PC-3 (cell line): ENCODE results near the gene PHPT1. TPM values are rescaled to one million over a fixed set of nuclear protein-coding genes. Genes with fewer than 3 reads are reported as not detected.
"Not testable (repeated sequence)": the region's sequence is repeated elsewhere in the genome, so short reads cannot be mapped to it uniquely, and the experiment has no call there.

Source experiments
- ATAC-seq: fragments of 200-7000 bp; cut with Tn5 transposase; 2 replicates; pipeline ENCODE4 v1.9.1; 2020; ENCODE audit warnings: mild to moderate bottlenecking, moderate library complexity
- BruUV-seq: library from RNA; stranded (reverse); fragments of 400-500 nt; replicated peaks from 2 replicates; lab custom pipeline; 2021; lab: Mats Ljungman, UMichigan
- CTCF ChIA-PET: fragments of 300-600 bp; sonication (Branson Sonifier 250); formaldehyde crosslinking; loops from one replicate; lab custom pipeline; 2022; ENCODE audit warnings: antibody characterized with exemption; lab: Charles Lee
- POLR2A ChIA-PET: fragments of 300-600 bp; sonication (Branson Sonifier 250); formaldehyde crosslinking; loops from one replicate; lab custom pipeline; 2022; ENCODE audit warnings: antibody characterized with exemption; ENCODE audit not compliant: unreplicated experiment; lab: Charles Lee
- DNase-seq: peaks from one replicate; pipeline ENCODE4 v3.0.0-alpha.2; 2015
- H2AFZ ChIP-seq: fragments of 300-600 bp; sonication (generic); 2 replicates; pipeline ENCODE4 v1.6.0; 2016; ENCODE audit warnings: antibody characterized with exemption, low read length
- H3F3A ChIP-seq: fragments of 300-600 bp; sonication (generic); one replicate; pipeline ENCODE4 v1.6.0; 2017; ENCODE audit warnings: antibody characterized with exemption, low read length, control low read depth, mild to moderate bottlenecking; ENCODE audit not compliant: unreplicated experiment
- H3K27ac ChIP-seq: fragments of 300-600 bp; sonication (generic); 2 replicates; pipeline ENCODE4 v1.5.1; 2016; ENCODE audit warnings: mild to moderate bottlenecking, low read length
- H3K27me3 ChIP-seq: fragments of 300-600 bp; sonication (generic); 2 replicates; pipeline ENCODE4 v1.6.1; 2016; ENCODE audit warnings: low read length, mixed read lengths
- H3K36me3 ChIP-seq: fragments of 300-600 bp; sonication (generic); 2 replicates; pipeline ENCODE4 v1.6.1; 2016; ENCODE audit warnings: low read depth, mixed run types, low read length, mixed read lengths
- H3K4me1 ChIP-seq: fragments of 300-600 bp; sonication (generic); 2 replicates; pipeline ENCODE4 v1.5.1; 2016; ENCODE audit warnings: low read length; ENCODE audit not compliant: insufficient read depth
- H3K4me2 ChIP-seq: fragments of 300-600 bp; sonication (generic); 2 replicates; pipeline ENCODE4 v1.6.0; 2016; ENCODE audit warnings: low read length
- H3K4me3 ChIP-seq: fragments of 300-600 bp; sonication (generic); 2 replicates; pipeline ENCODE4 v1.5.1; 2016; ENCODE audit warnings: mild to moderate bottlenecking, low read length, mixed read lengths
- H3K79me2 ChIP-seq: fragments of 300-600 bp; sonication (generic); 2 replicates; pipeline ENCODE4 v1.6.1; 2017; ENCODE audit warnings: low read length, mixed read lengths
- H3K9ac ChIP-seq: fragments of 300-600 bp; sonication (generic); 2 replicates; pipeline ENCODE4 v1.6.0; 2016; ENCODE audit warnings: mild to moderate bottlenecking, low read length
- H3K9me2 ChIP-seq: fragments of 300-600 bp; sonication (generic); replicated peaks from 2 replicates; pipeline ENCODE4 v1.6.1; 2016; ENCODE audit warnings: mixed run types, low read length, mixed read lengths
- H3K9me3 ChIP-seq: fragments of 300-600 bp; sonication (generic); 2 replicates; pipeline ENCODE4 v1.6.1; 2016; ENCODE audit warnings: low read length, mixed read lengths
- H4K20me1 ChIP-seq: fragments of 300-600 bp; sonication (generic); 2 replicates; pipeline ENCODE4 v1.6.1; 2016; ENCODE audit warnings: low read length, mixed read lengths
- CTCF ChIP-seq: fragments of 300-600 bp; sonication (generic); conservative IDR thresholded peaks from 2 replicates; pipeline ENCODE4 v1.5.1; 2017; ENCODE audit warnings: antibody characterized with exemption, low read depth, mild to moderate bottlenecking, low read length
- EZH2 ChIP-seq: fragments of 300-600 bp; sonication (generic); IDR thresholded peaks from one replicate; pipeline ENCODE4 v1.6.1; 2017; ENCODE audit warnings: antibody characterized with exemption, mild to moderate bottlenecking, low read length; ENCODE audit not compliant: unreplicated experiment
- EZH2phosphoT487 ChIP-seq: fragments of 300-600 bp; sonication (generic); IDR thresholded peaks from 2 replicates; pipeline ENCODE4 v1.6.1; 2018; ENCODE audit warnings: mild to moderate bottlenecking, antibody characterized with exemption, low read length, borderline replicate concordance
- intact Hi-C: fragments of 100-400 bp; cut with micrococcal nuclease; formaldehyde crosslinking; loops from 2 replicates; pipeline ENCODE4 v1.9.0; 2023
- total RNA-seq: library from RNA; depleted of rRNA; stranded (reverse); fragments of >200 nt; gene quantifications from 2 replicates; pipeline ENCODE4 v1.2.3, GENCODE V29; 2014

Gene PHPT1
- total RNA-seq, 1 experiment from 2014 or later: 111 TPM

- intact Hi-C loops: no loop called here
These were observed 18.7 kb downstream of the PHPT1 start for GRCh38 chr9:136867917-136868316.

GRCh38 chr9:136868644-136869043 lies 19.4 kb downstream of the PHPT1 start:
- H3K4me2 ChIP-seq: no peak overlapping the region
- ATAC-seq (no peak), DNase-seq (no peak)
- H3F3A ChIP-seq: no peaks in the 10 kb centered on the region
- 0 out of 2 replicates have a peak, but pooled peaks cover 3% of the 10 kb centered on the region for H3K9me3 ChIP-seq
- peaks cover 4% of the 10 kb centered on the region; the same call in 1 of the 2 replicates for H4K20me1 ChIP-seq
- BruUV-seq: no TSS peak
- no peak overlapping the region for H3K9ac ChIP-seq
- H3K27ac ChIP-seq: no peak overlapping the region
- intact Hi-C loops: no loop called here
- no peaks in the 10 kb centered on the region for H3K27me3 ChIP-seq
- POLR2A ChIA-PET: interaction anchor here (0.7 kb wide), 1 partner anchor 78 kb away, joined by 9 read pairs; the partner anchor contains the start of gene TMEM141
- H3K4me3 ChIP-seq: no peak overlapping the region
- H3K9me2 ChIP-seq: no peaks in the 10 kb centered on the region
- peaks cover 5% of the 10 kb centered on the region for H3K36me3 ChIP-seq
- H3K4me1 ChIP-seq: 0 out of 2 replicates have a peak, but pooled peaks cover 5% of the 10 kb centered on the region
- H2AFZ ChIP-seq: no peak overlapping the region
- TF ChIP-seq CTCF (no peak), EZH2 (no peak), EZH2phosphoT487 (no peak)
- peaks cover 25% of the 10 kb centered on the region for H3K79me2 ChIP-seq
- CTCF ChIA-PET: interaction anchor here (0.6 kb wide), 1 partner anchor 26 kb away, joined by 3 read pairs; no protein-coding TSS in a partner anchor

More at GRCh38 chr9:136867917-136868316, 18.7 kb downstream of the PHPT1 start:
- TF ChIP-seq EZH2phosphoT487: no peak
- no peak for TF ChIP-seq EZH2
- no peak for TF ChIP-seq CTCF
- ATAC-seq: no peak
- Histone ChIP-seq H3K9me2 (no peaks in the 10 kb centered on the region), H2AFZ (no peak overlapping the region), H3K79me2 (peaks cover 27% of the 10 kb centered on the region), H3K4me3 (no peak overlapping the region), H3K9me3 (0 out of 2 replicates have a peak, but pooled peaks cover 3% of the 10 kb centered on the region), H3K36me3 (peaks cover 12% of the 10 kb centered on the region), H3K4me2 (no peak overlapping the region), H3K27ac (no peak overlapping the region), H3K4me1 (0 out of 2 replicates have a peak, but pooled peaks cover 5% of the 10 kb centered on the region), H4K20me1 (peaks cover 4% of the 10 kb centered on the region; the same call in 1 of the 2 replicates), H3F3A (no peaks in the 10 kb centered on the region), H3K9ac (no peak overlapping the region), H3K27me3 (no peaks in the 10 kb centered on the region)
- BruUV-seq: no TSS peak
- POLR2A ChIA-PET: no interaction called here
- no peak for DNase-seq
- CTCF ChIA-PET: no interaction called here

- H3K9ac ChIP-seq, H3K4me2 ChIP-seq, POLR2A ChIA-PET, CTCF ChIA-PET, H3K36me3 ChIP-seq, H3K27ac ChIP-seq, intact Hi-C loops, H3K27me3 ChIP-seq, H2AFZ ChIP-seq, H3K4me3 ChIP-seq, H3F3A ChIP-seq, BruUV-seq, DNase-seq, H4K20me1 ChIP-seq, H3K4me1 ChIP-seq, H3K9me2 ChIP-seq, ATAC-seq, H3K9me3 ChIP-seq: not testable (repeated sequence)
- H3K79me2 ChIP-seq: peaks cover 15% of the 10 kb centered on the region
These were observed 20.4 kb downstream of the PHPT1 start for GRCh38 chr9:136869611-136870010.
